ENCODE measurements around the gene TNFAIP8. TPM values are rescaled to one million over a fixed set of nuclear protein-coding genes. Genes with fewer than 3 reads are reported as not detected.

Gene TNFAIP8
- total and polyA plus RNA-seq, 10 of the 15 experiments (the other 5 are each of a cell fraction or from before 2014, with no cell fraction given): 124 to 324 (median 177) TPM

DNA sequence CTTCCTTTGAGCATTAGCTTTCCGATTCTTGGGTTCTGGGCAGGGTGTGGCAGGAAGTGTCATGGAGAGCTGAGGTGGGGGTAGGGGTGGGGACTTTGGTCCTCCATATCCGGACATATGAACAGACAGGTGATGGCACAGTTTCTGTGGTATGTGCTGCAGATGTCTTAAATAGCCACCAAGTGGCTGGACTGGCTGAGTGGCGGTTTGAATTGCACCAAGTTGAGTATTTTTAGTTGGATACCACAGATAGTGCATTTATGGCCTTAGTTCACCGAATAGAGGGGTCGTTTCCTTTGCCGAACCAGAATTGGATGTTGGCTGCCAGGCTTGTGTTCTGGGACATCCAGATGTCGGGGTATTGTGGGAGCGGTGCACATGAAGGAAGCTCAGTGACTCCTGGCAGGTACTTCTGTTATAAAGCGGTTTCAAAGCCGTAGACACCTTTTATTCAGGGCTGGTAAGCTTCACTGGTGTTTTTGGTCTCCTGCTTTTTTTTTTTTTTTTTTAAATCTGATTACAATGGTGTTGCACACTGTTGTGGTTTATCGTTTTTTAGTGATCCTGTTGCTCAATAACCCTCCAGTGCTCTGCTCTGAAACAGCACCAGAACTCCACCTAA is 15.1 kb upstream of the TNFAIP8 start (continued):
- TF ChIP-seq, protein P1, sequence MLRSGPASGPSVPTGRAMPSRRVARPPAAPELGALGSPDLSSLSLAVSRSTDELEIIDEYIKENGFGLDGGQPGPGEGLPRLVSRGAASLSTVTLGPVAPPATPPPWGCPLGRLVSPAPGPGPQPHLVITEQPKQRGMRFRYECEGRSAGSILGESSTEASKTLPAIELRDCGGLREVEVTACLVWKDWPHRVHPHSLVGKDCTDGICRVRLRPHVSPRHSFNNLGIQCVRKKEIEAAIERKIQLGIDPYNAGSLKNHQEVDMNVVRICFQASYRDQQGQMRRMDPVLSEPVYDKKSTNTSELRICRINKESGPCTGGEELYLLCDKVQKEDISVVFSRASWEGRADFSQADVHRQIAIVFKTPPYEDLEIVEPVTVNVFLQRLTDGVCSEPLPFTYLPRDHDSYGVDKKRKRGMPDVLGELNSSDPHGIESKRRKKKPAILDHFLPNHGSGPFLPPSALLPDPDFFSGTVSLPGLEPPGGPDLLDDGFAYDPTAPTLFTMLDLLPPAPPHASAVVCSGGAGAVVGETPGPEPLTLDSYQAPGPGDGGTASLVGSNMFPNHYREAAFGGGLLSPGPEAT (IDR thresholded peaks at IDR 0.05; ENCODE audit: low read depth): peak; percentile 70; the same call in 1 of the 2 replicates
- TF ChIP-seq SUZ12 (IDR thresholded peaks at IDR 0.05; ENCODE audit: unreplicated experiment) (no peak), ESRRA (IDR thresholded peaks at IDR 0.05; ENCODE audit: low read length) (no peak), YBX1 (IDR thresholded peaks at IDR 0.05) (no peak), SMC3 (IDR thresholded peaks at IDR 0.05; ENCODE audit: borderline replicate concordance, low read length) (peak; percentile 25; the same call in 1 of the 2 replicates)
- TF ChIP-seq, protein P2, sequence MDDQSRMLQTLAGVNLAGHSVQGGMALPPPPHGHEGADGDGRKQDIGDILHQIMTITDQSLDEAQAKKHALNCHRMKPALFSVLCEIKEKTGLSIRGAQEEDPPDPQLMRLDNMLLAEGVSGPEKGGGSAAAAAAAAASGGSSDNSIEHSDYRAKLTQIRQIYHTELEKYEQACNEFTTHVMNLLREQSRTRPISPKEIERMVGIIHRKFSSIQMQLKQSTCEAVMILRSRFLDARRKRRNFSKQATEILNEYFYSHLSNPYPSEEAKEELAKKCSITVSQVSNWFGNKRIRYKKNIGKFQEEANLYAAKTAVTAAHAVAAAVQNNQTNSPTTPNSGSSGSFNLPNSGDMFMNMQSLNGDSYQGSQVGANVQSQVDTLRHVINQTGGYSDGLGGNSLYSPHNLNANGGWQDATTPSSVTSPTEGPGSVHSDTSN (IDR thresholded peaks at IDR 0.05; ENCODE audit: insufficient replicate concordance, low read depth, low read length): peak; percentile 34

Data from GM12878 (cell line).